HuH-7 (cell line): ENCODE data around the gene KRT3.
"Not testable (repeated sequence)": the region's sequence is repeated elsewhere in the genome, so short reads cannot be mapped to it uniquely, and the experiment has no call there.

Source experiments
- DNase-seq: peaks from one replicate; pipeline ENCODE4 v3.0.0; 2011; ENCODE audit warnings: low spot score

Gene KRT3

GRCh38 chr12:52760623-52761022 is 35.3 kb downstream of the KRT3 start:
- no peak for DNase-seq

- DNase-seq: no peak
Measured at GRCh38 chr12:52759695-52760094, 36.2 kb downstream of the KRT3 start.

- no peak for DNase-seq
Measured at GRCh38 chr12:52759218-52759617, 36.7 kb downstream of the KRT3 start.

GRCh38 chr12:52757449-52758176 is 38.3 kb downstream of the KRT3 start:
- no peak for DNase-seq

- DNase-seq: no peak
Measured at GRCh38 chr12:52756281-52756960, 39.5 kb downstream of the KRT3 start.

- DNase-seq: no peak
Measured at GRCh38 chr12:52755533-52755932, 40.4 kb downstream of the KRT3 start.

- no peak for DNase-seq
Measured at GRCh38 chr12:52754135-52754534, 41.8 kb downstream of the KRT3 start.

GRCh38 chr12:52753283-52753682 is 42.6 kb downstream of the KRT3 start:
- no peak for DNase-seq

- no peak for DNase-seq
Measured at GRCh38 chr12:52752516-52752915, 43.4 kb downstream of the KRT3 start.

- DNase-seq: no peak
Measured at GRCh38 chr12:52751795-52752194, 44.1 kb downstream of the KRT3 start.

- not testable (repeated sequence) for DNase-seq
Measured at GRCh38 chr12:52750532-52750931, 45.4 kb downstream of the KRT3 start.

- DNase-seq: no peak
Measured at GRCh38 chr12:52749827-52750226, 46.1 kb downstream of the KRT3 start.

GRCh38 chr12:52748578-52748977 is 47.3 kb downstream of the KRT3 start:
- no peak for DNase-seq

GRCh38 chr12:52745554-52745953 is 50.4 kb downstream of the KRT3 start:
- no peak for DNase-seq

GRCh38 chr12:52744493-52745156 is 51.3 kb downstream of the KRT3 start:
- DNase-seq: no peak

- DNase-seq: no peak
Measured at GRCh38 chr12:52742822-52743457, 53.0 kb downstream of the KRT3 start.

- no peak for DNase-seq
Measured at GRCh38 chr12:52742196-52742580, 53.7 kb downstream of the KRT3 start.

GRCh38 chr12:52741375-52742195 is 54.3 kb downstream of the KRT3 start:
- DNase-seq: peak; percentile 69

- DNase-seq: no peak
Measured at GRCh38 chr12:52740584-52740983, 55.3 kb downstream of the KRT3 start.

- no peak for DNase-seq
Measured at GRCh38 chr12:52739963-52740362, 56.0 kb downstream of the KRT3 start.
